ENCODE results near the gene NRP2.

DNA sequence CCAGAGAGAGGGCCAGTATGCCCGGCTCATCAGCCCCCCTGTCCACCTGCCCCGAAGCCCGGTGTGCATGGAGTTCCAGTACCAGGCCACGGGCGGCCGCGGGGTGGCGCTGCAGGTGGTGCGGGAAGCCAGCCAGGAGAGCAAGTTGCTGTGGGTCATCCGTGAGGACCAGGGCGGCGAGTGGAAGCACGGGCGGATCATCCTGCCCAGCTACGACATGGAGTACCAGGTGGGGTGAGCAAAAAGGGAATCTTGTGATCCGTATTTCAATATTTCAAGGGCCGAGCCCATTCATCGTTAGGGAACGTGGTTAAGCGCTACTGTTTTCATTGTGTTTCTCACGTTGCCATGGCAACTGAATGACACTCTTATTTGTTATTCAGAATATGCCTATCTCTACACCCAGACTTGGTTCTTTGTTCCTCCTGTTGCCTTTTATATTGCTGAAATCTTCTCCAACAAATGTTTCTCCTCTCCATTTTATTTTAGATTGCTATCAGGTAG, 81.5 kb downstream of the NRP2 start:
- TF ChIP-seq, protein P1, sequence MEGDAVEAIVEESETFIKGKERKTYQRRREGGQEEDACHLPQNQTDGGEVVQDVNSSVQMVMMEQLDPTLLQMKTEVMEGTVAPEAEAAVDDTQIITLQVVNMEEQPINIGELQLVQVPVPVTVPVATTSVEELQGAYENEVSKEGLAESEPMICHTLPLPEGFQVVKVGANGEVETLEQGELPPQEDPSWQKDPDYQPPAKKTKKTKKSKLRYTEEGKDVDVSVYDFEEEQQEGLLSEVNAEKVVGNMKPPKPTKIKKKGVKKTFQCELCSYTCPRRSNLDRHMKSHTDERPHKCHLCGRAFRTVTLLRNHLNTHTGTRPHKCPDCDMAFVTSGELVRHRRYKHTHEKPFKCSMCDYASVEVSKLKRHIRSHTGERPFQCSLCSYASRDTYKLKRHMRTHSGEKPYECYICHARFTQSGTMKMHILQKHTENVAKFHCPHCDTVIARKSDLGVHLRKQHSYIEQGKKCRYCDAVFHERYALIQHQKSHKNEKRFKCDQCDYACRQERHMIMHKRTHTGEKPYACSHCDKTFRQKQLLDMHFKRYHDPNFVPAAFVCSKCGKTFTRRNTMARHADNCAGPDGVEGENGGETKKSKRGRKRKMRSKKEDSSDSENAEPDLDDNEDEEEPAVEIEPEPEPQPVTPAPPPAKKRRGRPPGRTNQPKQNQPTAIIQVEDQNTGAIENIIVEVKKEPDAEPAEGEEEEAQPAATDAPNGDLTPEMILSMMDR (IDR thresholded peaks at IDR 0.05): peak; percentile 70 to 81 (median 76)
- no peak for TF ChIP-seq POLR2A (IDR thresholded peaks at IDR 0.05; ENCODE audit: low read depth)

Data from esophagus muscularis mucosa (tissue), 3 donors.